IMR-90 (cell line): ENCODE results near the gene FITM1. TPM values are rescaled to one million over a fixed set of nuclear protein-coding genes. Genes with fewer than 3 reads are reported as not detected.

ENCODE experiments used
- ATAC-seq: fragments of 200-7000 bp; cut with Tn5 transposase; 2 replicates; pipeline ENCODE4 v1.9.1; 2020; ENCODE audit warnings: low read depth, mild to moderate bottlenecking, moderate library complexity
- BruUV-seq: library from RNA; stranded (reverse); fragments of 400-500 nt; replicated peaks from 2 replicates; lab custom pipeline; 2021; lab: Mats Ljungman, UMichigan
- CTCF ChIA-PET: fragments of 300-600 bp; formaldehyde crosslinking; extraction: SDS; loops from one replicate; lab custom pipeline; 2021; ENCODE audit warnings: antibody characterized with exemption; lab: Yijun Ruan, JAX
- POLR2A ChIA-PET: fragments of 300-600 bp; sonication (Branson Sonifier 250); formaldehyde crosslinking; loops from one replicate; lab custom pipeline; 2022; ENCODE audit warnings: antibody characterized with exemption; ENCODE audit not compliant: unreplicated experiment; lab: Charles Lee
- DNase-seq: peaks from one replicate; pipeline ENCODE4 v3.0.0; 2013
- H2AFZ ChIP-seq: replicated peaks from 2 replicates; pipeline ENCODE3; 2013; ENCODE audit warnings: low read length, mild to moderate bottlenecking; ENCODE audit not compliant: poor library complexity
- H2AK5ac ChIP-seq: 2 replicates; pipeline ENCODE4 v1.6.1; 2013; ENCODE audit warnings: low read depth, low read length, inconsistent platforms
- H2AK9ac ChIP-seq: replicated peaks from 2 replicates; pipeline ENCODE3; 2013; ENCODE audit warnings: mild to moderate bottlenecking, low read depth, low read length, moderate library complexity; ENCODE audit not compliant: poor library complexity
- H2BK120ac ChIP-seq: 2 replicates; pipeline ENCODE4 v1.6.1; 2013; ENCODE audit warnings: low read depth, low read length, inconsistent platforms
- H2BK15ac ChIP-seq: 3 replicates; pipeline ENCODE4 v1.6.1; 2013; ENCODE audit warnings: low read depth, low read length, inconsistent platforms
- H2BK20ac ChIP-seq: 2 replicates; pipeline ENCODE4 v1.6.1; 2013; ENCODE audit warnings: low read depth, mild to moderate bottlenecking, inconsistent platforms, low read length, moderate library complexity
- H2BK5ac ChIP-seq: 2 replicates; pipeline ENCODE4 v1.6.1; 2013; ENCODE audit warnings: mild to moderate bottlenecking, low read depth, low read length, inconsistent platforms; ENCODE audit not compliant: poor library complexity, severe bottlenecking
- H3K14ac ChIP-seq: replicated peaks from 2 replicates; pipeline ENCODE4 v1.6.1; 2013; ENCODE audit warnings: low read depth, low read length, inconsistent platforms
- H3K18ac ChIP-seq: 2 replicates; pipeline ENCODE4 v1.6.1; 2013; ENCODE audit warnings: low read depth, low read length, control low read depth
- H3K23ac ChIP-seq: 2 replicates; pipeline ENCODE4 v1.6.1; 2013; ENCODE audit warnings: low read depth, low read length, inconsistent platforms
- H3K27ac ChIP-seq: 2 replicates; pipeline ENCODE4 v1.5.1; 2013; ENCODE audit warnings: mild to moderate bottlenecking, control low read depth, low read length; ENCODE audit not compliant: insufficient read depth
- H3K27me3 ChIP-seq: 2 replicates; pipeline ENCODE4 v1.6.1; 2013; ENCODE audit warnings: low read length; ENCODE audit not compliant: control insufficient read depth, insufficient read depth
- H3K36me3 ChIP-seq: 2 replicates; pipeline ENCODE4 v1.6.1; 2013; ENCODE audit warnings: low read length, mixed read lengths; ENCODE audit not compliant: control insufficient read depth, insufficient read depth
- H3K4ac ChIP-seq: 2 replicates; pipeline ENCODE4 v1.6.1; 2013; ENCODE audit warnings: low read depth, low read length, inconsistent platforms
- H3K4me1 ChIP-seq: 2 replicates; pipeline ENCODE4 v1.6.1; 2013; ENCODE audit warnings: low read length, mixed read lengths; ENCODE audit not compliant: control insufficient read depth, insufficient read depth
- H3K4me2 ChIP-seq: 2 replicates; pipeline ENCODE4 v1.6.1; 2013; ENCODE audit warnings: low read depth, mild to moderate bottlenecking, control low read depth, low read length, moderate library complexity
- H3K4me3 ChIP-seq: 2 replicates; pipeline ENCODE4 v1.5.1; 2013; ENCODE audit warnings: low read depth, mild to moderate bottlenecking, control low read depth, low read length, moderate library complexity; ENCODE audit not compliant: insufficient read depth
- H3K56ac ChIP-seq: 2 replicates; pipeline ENCODE4 v1.6.1; 2013; ENCODE audit warnings: low read length, inconsistent platforms; ENCODE audit not compliant: insufficient read depth; ENCODE audit errors: extremely low read depth
- H3K79me1 ChIP-seq, 2 experiments: 2 replicates each; pipeline ENCODE4 v1.6.1; 2013; ENCODE audit warnings: low read length in 2 of 2, inconsistent platforms in 1 of 2, low read depth in 1 of 2
- H3K9ac ChIP-seq: 2 replicates; pipeline ENCODE4 v1.6.1; 2013; ENCODE audit warnings: low read depth, low read length, control low read depth
- H3K9me1 ChIP-seq: 2 replicates; pipeline ENCODE4 v1.6.1; 2013; ENCODE audit warnings: low read length, inconsistent platforms; ENCODE audit not compliant: insufficient read depth
- H3K9me3 ChIP-seq: 2 replicates; pipeline ENCODE4 v1.6.1; 2013; ENCODE audit warnings: low read length; ENCODE audit not compliant: control insufficient read depth, insufficient read depth
- H4K20me1 ChIP-seq: 2 replicates; pipeline ENCODE4 v1.6.1; 2013; ENCODE audit warnings: low read length, inconsistent platforms; ENCODE audit not compliant: insufficient read depth
- H4K5ac ChIP-seq: 2 replicates; pipeline ENCODE4 v1.6.1; 2013; ENCODE audit warnings: mild to moderate bottlenecking, low read depth, low read length, control low read depth
- H4K8ac ChIP-seq, 2 experiments: 2 replicates each; pipeline ENCODE4 v1.6.1; 2013; ENCODE audit warnings: low read depth in 2 of 2, low read length in 2 of 2, control low read depth in 1 of 2, inconsistent platforms in 1 of 2
- H4K91ac ChIP-seq: 2 replicates; pipeline ENCODE4 v1.6.1; 2013; ENCODE audit warnings: low read depth, low read length, inconsistent platforms; ENCODE audit not compliant: insufficient read depth
- BHLHE40 ChIP-seq: fragments of 150-350 bp; IDR thresholded peaks from 2 replicates; pipeline ENCODE4 v1.6.1; 2016; ENCODE audit warnings: mild to moderate bottlenecking, low read depth, low read length
- RCOR1 ChIP-seq: IDR thresholded peaks from 2 replicates; pipeline ENCODE4 v1.6.1; 2012; ENCODE audit warnings: mild to moderate bottlenecking, low read length, improper control_type of control experiment; ENCODE audit not compliant: insufficient replicate concordance
- WGBS, 2 experiments: methylation state at CpG; one replicate each; pipeline versions ENCODE4 v1.1.5 to v1.1.7; 2013; ENCODE audit warnings: missing lambda C conversion rate in 2 of 2; ENCODE audit not compliant: insufficient read length in 1 of 2; ENCODE audit errors: extremely low coverage in 2 of 2; 5-methylcytosine and 5-hydroxymethylcytosine counted together
- dilution Hi-C: fragments of 300-500 bp; cut with HindIII; formaldehyde crosslinking; loops from one replicate; pipeline ENCODE4 v1.14.3; 2018; ENCODE audit warnings: low sequenced_read_pairs; ENCODE audit not compliant: unreplicated experiment
- in situ Hi-C: fragments of 300-500 bp; cut with MboI; formaldehyde crosslinking; loops from 3 replicates; pipeline ENCODE4 v1.14.3; 2019; ENCODE audit warnings: low sequenced_read_pairs, inconsistent platforms, mixed read lengths
- intact Hi-C: fragments of 100-400 bp; cut with micrococcal nuclease; formaldehyde crosslinking; loops from 2 replicates; pipeline ENCODE4 v1.10.0; 2022
- polyA plus RNA-seq, 3 experiments: library from polyadenylated mRNA; depleted of rRNA; stranded (reverse); fragments of >200 nt; gene quantifications; 2 replicates each; pipeline ENCODE4 v1.2.3, GENCODE V29; 2012; ENCODE audit warnings: low replicate concordance in 1 of 3
- total RNA-seq: library from RNA; depleted of rRNA; stranded (reverse); fragments of >200 nt; gene quantifications from 2 replicates; pipeline ENCODE4 v1.2.3, GENCODE V29; 2012

Gene FITM1
- total and polyA plus RNA-seq, 2 of the 4 experiments (the other 2 are of a cell fraction), result not detected

DNA sequence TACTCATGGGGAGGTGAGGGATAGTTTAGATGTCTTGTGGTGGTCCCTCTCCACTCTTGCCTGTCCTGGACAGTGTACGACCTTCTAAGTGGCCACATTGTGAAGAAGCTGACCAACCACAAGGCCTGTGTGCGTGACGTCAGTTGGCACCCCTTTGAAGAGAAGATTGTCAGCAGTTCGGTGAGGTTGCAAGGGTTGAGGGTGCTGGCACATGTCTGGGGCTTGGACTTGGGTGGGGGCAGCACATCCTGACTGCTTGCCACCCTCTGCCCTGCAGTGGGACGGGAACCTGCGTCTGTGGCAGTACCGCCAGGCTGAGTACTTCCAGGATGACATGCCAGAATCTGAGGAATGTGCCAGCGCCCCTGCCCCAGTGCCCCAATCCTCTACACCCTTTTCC is 7.6 kb upstream of the FITM1 start:
- no TSS peak for BruUV-seq
- no peak overlapping the region for H3K4me2 ChIP-seq
- H3K36me3 ChIP-seq, result peaks cover 33% of the 10 kb centered on the region
- H4K5ac ChIP-seq, result no peak overlapping the region
- no peaks in the 10 kb centered on the region for H3K9me3 ChIP-seq
- no peaks in the 10 kb centered on the region for H4K20me1 ChIP-seq
- in situ Hi-C loops (no loop called here), intact Hi-C loops (no loop called here), dilution Hi-C loops (no loop called here)
- H3K18ac ChIP-seq, result no peak overlapping the region
- H3K56ac ChIP-seq, result no peak overlapping the region
- peak overlapping the region; percentile 41 for H2AFZ ChIP-seq
- no peak overlapping the region for H2BK120ac ChIP-seq
- H2AK5ac ChIP-seq, result no peak overlapping the region
- H2BK15ac ChIP-seq, result no peak overlapping the region
- H4K8ac ChIP-seq, result no peak overlapping the region
- no peak overlapping the region for H4K91ac ChIP-seq
- no peaks in the 10 kb centered on the region for H3K4me1 ChIP-seq
- no peak overlapping the region for H3K4me3 ChIP-seq
- POLR2A ChIA-PET, result no interaction called here
- no peak overlapping the region for H3K14ac ChIP-seq
- H3K9me1 ChIP-seq, result no peaks in the 10 kb centered on the region
- TF ChIP-seq BHLHE40 (no peak), RCOR1 (no peak)
- no peak overlapping the region for H3K9ac ChIP-seq
- no peak overlapping the region for H2AK9ac ChIP-seq
- ATAC-seq, result no peak
- no peaks in the 10 kb centered on the region for H3K79me1 ChIP-seq
- CTCF ChIA-PET, result no interaction called here
- no peak overlapping the region for H3K27ac ChIP-seq
- no peak overlapping the region for H2BK20ac ChIP-seq
- H2BK5ac ChIP-seq, result no peak overlapping the region
- H3K23ac ChIP-seq, result no peak overlapping the region
- DNase-seq, result no peak
- H3K27me3 ChIP-seq, result no peaks in the 10 kb centered on the region
- H3K4ac ChIP-seq, result no peak overlapping the region
- 92% methylated on average over 2 of the region's 8 CpGs; no CpG with 5 or more reads in 1 of the 2 experiments for WGBS, 2 experiments
